ENCODE data around the gene STRN3. TPM values are rescaled to one million over a fixed set of nuclear protein-coding genes. Genes with fewer than 3 reads are reported as not detected.
"Not testable (repeated sequence)": the region's sequence is repeated elsewhere in the genome, so short reads cannot be mapped to it uniquely, and the experiment has no call there.

Gene STRN3
- total RNA-seq, 2 experiments from 2014 or later, result 22.3 to 25.4 TPM

DNA sequence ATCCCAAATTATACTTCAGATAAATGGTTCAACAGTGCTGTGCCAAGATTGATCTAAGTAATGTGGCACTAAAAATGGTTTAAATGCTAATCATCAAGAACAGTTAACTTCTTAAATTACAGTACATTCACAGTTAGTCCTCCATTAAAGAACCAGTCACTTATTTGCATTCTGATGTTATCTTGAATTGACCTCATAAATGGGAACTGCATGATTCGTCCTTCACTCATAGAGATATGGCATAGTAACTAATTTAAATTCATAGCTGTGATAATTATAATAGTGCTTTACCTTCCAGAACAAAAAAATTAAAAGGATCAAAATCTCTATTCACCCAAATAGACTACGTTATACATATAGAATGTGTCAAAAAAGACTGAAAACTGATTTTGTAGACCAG, 90.7 kb downstream of the STRN3 start:
- Mint-ChIP-seq H3K4me1 (no peaks in the 10 kb centered on the region), H3K27me3 (no peaks in the 10 kb centered on the region), H3K27ac (no peak overlapping the region), H3K9me3 (no peaks in the 10 kb centered on the region), H3K36me3 (ENCODE audit: low read depth) (peaks cover 22% of the 10 kb centered on the region), H3K4me3 (no peak overlapping the region)
- no peak for DNase-seq
- ChIA-PET POLR2A (no interaction called here), CTCF (no interaction called here)

DNA sequence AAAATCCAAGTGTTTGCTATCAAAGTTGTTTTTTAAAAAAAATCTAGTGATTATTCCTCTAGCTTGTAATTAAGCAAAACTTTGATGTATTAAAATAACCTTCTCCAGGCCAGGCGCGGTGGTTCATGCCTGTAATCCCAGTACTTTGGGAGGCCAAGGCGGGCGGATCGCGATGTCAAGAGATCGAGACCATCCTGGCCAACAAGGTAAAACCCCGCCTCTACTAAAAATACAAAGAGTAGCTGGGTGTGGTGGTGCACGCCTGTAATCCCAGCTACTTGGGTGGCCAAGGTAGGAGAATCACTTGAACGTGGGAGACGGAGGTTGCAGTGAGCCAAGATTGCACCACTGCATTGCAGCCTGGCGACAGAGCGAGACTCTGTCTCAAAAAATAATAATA, 92.2 kb downstream of the STRN3 start:
- H3K27me3 Mint-ChIP-seq, DNase-seq, H3K9me3 Mint-ChIP-seq, H3K27ac Mint-ChIP-seq, POLR2A ChIA-PET, H3K4me3 Mint-ChIP-seq, H3K4me1 Mint-ChIP-seq, CTCF ChIA-PET: not testable (repeated sequence)
- peaks cover 20% of the 10 kb centered on the region for H3K36me3 Mint-ChIP-seq (ENCODE audit: low read depth)

DNA sequence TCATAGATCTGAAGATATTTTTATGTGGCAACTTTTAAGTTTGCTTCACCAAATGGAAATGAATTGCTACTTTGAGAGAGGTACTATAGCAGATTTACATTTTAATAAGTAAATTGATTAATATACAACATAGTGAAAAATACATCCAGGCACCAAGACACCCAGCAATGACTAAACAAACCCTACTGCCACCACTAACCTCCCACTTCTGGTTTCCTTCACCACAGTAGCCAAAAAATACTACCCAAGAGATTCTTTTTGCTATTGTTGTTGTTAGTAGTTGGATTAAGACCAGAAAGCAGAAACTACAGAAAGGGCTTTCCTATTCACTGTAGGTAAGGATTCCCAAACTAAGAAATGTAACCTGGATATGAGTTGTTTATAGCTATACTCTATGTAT, 97.7 kb downstream of the STRN3 start:
- POLR2A ChIA-PET, result no interaction called here
- CTCF ChIA-PET, result no interaction called here
- no peak overlapping the region for H3K4me3 Mint-ChIP-seq
- H3K9me3 Mint-ChIP-seq, result no peaks in the 10 kb centered on the region
- peaks cover 9% of the 10 kb centered on the region for H3K36me3 Mint-ChIP-seq (ENCODE audit: low read depth)
- no peaks in the 10 kb centered on the region for H3K27me3 Mint-ChIP-seq
- peak; percentile 18 for DNase-seq
- H3K27ac Mint-ChIP-seq, result no peak overlapping the region
- peaks cover 13% of the 10 kb centered on the region for H3K4me1 Mint-ChIP-seq

GRCh38 chr14:30925254-30925653, 100.9 kb downstream of the STRN3 start:
- no peak overlapping the region for H3K27ac Mint-ChIP-seq
- POLR2A ChIA-PET, result no interaction called here
- peaks cover 15% of the 10 kb centered on the region for H3K36me3 Mint-ChIP-seq (ENCODE audit: low read depth)
- no peaks in the 10 kb centered on the region for H3K9me3 Mint-ChIP-seq
- H3K27me3 Mint-ChIP-seq, result no peaks in the 10 kb centered on the region
- DNase-seq, result no peak
- CTCF ChIA-PET, result no interaction called here
- H3K4me3 Mint-ChIP-seq, result no peak overlapping the region
- peaks cover 27% of the 10 kb centered on the region for H3K4me1 Mint-ChIP-seq

GRCh38 chr14:30921788-30922187, 104.4 kb downstream of the STRN3 start:
- H3K4me3 Mint-ChIP-seq, result no peak overlapping the region
- no peak overlapping the region for H3K27ac Mint-ChIP-seq
- ChIA-PET CTCF (no interaction called here), POLR2A (no interaction called here)
- no peaks in the 10 kb centered on the region for H3K27me3 Mint-ChIP-seq
- no peaks in the 10 kb centered on the region for H3K9me3 Mint-ChIP-seq
- no peak for DNase-seq
- H3K36me3 Mint-ChIP-seq (ENCODE audit: low read depth), result peaks cover 19% of the 10 kb centered on the region
- H3K4me1 Mint-ChIP-seq, result peaks cover 15% of the 10 kb centered on the region

- Mint-ChIP-seq H3K36me3 (ENCODE audit: low read depth) (peaks cover 19% of the 10 kb centered on the region), H3K9me3 (no peaks in the 10 kb centered on the region), H3K27ac (no peak overlapping the region), H3K27me3 (no peaks in the 10 kb centered on the region), H3K4me1 (peaks cover 15% of the 10 kb centered on the region), H3K4me3 (no peak overlapping the region)
- POLR2A ChIA-PET, result no interaction called here
- no peak for DNase-seq
- CTCF ChIA-PET, result no interaction called here
Observed at GRCh38 chr14:30921305-30921704, 104.9 kb downstream of the STRN3 start.

GRCh38 chr14:30915596-30915995, 110.6 kb downstream of the STRN3 start:
- ChIA-PET POLR2A (no interaction called here), CTCF (no interaction called here)
- H3K27ac Mint-ChIP-seq, result no peak overlapping the region
- no peak overlapping the region for H3K4me3 Mint-ChIP-seq
- H3K27me3 Mint-ChIP-seq, result no peaks in the 10 kb centered on the region
- no peaks in the 10 kb centered on the region for H3K9me3 Mint-ChIP-seq
- H3K36me3 Mint-ChIP-seq (ENCODE audit: low read depth), result peaks cover 15% of the 10 kb centered on the region
- no peak for DNase-seq
- peaks cover under 1% of the 10 kb centered on the region for H3K4me1 Mint-ChIP-seq

DNA sequence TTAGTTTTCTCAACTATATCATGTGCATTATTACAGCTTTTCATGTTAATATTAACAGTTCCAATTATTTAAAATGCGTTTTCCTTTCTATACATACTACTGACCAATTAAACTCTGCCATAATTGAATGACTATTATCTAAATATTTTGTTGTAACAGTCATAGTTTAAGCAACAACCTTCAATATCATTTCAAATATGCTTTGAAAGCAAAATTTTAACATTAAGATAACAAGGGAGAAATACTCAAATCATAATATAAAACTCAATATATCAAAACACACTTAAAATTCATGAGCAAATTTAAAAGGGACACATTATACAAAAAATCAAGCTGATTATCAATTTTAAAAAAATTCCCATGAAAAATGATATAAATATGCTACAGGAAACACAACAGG, 111.4 kb downstream of the STRN3 start:
- ChIA-PET CTCF (interaction anchor here (1.0 kb wide), 1 partner anchor 27 kb away, joined by 4 read pairs; no protein-coding TSS in a partner anchor), POLR2A (interaction anchor here (0.9 kb wide), 1 partner anchor 27 kb away, joined by 3 read pairs; no protein-coding TSS in a partner anchor)
- Mint-ChIP-seq H3K9me3 (no peaks in the 10 kb centered on the region), H3K4me1 (no peaks in the 10 kb centered on the region), H3K4me3 (no peak overlapping the region), H3K36me3 (ENCODE audit: low read depth) (peaks cover 15% of the 10 kb centered on the region), H3K27ac (no peak overlapping the region), H3K27me3 (no peaks in the 10 kb centered on the region)
- DNase-seq, result no peak

DNA sequence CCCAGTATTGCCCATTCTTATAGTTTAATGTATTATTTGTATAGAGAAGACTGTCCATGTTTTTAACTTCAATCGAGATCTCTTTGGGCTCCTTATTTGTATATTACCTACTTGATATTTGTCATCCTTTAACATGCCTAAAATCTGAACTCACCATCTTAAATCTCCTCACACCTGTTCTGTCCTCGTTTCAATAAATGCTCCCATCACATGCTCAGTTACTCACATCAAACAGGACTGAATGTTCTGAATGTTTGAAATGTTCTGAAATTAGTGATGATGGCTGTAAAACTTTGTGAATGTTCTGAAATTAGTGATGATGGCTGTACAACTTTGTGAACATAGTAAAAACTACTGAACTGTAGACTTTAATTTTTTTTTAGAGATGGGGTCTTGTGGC, 117.4 kb downstream of the STRN3 start:
- no peaks in the 10 kb centered on the region for H3K27me3 Mint-ChIP-seq
- H3K27ac Mint-ChIP-seq, result no peak overlapping the region
- no peak overlapping the region for H3K4me3 Mint-ChIP-seq
- no peaks in the 10 kb centered on the region for H3K4me1 Mint-ChIP-seq
- peaks cover 23% of the 10 kb centered on the region for H3K36me3 Mint-ChIP-seq (ENCODE audit: low read depth)
- H3K9me3 Mint-ChIP-seq, result no peaks in the 10 kb centered on the region
- POLR2A ChIA-PET, result no interaction called here
- CTCF ChIA-PET, result no interaction called here
- no peak for DNase-seq

GRCh38 chr14:30907659-30908057, 118.5 kb downstream of the STRN3 start:
- ChIA-PET POLR2A (no interaction called here), CTCF (no interaction called here)
- no peak for DNase-seq
- no peak overlapping the region for H3K27ac Mint-ChIP-seq
- H3K27me3 Mint-ChIP-seq, result no peaks in the 10 kb centered on the region
- no peaks in the 10 kb centered on the region for H3K9me3 Mint-ChIP-seq
- H3K4me3 Mint-ChIP-seq, result no peak overlapping the region
- H3K4me1 Mint-ChIP-seq, result no peaks in the 10 kb centered on the region
- H3K36me3 Mint-ChIP-seq (ENCODE audit: low read depth), result peaks cover 25% of the 10 kb centered on the region

DNA sequence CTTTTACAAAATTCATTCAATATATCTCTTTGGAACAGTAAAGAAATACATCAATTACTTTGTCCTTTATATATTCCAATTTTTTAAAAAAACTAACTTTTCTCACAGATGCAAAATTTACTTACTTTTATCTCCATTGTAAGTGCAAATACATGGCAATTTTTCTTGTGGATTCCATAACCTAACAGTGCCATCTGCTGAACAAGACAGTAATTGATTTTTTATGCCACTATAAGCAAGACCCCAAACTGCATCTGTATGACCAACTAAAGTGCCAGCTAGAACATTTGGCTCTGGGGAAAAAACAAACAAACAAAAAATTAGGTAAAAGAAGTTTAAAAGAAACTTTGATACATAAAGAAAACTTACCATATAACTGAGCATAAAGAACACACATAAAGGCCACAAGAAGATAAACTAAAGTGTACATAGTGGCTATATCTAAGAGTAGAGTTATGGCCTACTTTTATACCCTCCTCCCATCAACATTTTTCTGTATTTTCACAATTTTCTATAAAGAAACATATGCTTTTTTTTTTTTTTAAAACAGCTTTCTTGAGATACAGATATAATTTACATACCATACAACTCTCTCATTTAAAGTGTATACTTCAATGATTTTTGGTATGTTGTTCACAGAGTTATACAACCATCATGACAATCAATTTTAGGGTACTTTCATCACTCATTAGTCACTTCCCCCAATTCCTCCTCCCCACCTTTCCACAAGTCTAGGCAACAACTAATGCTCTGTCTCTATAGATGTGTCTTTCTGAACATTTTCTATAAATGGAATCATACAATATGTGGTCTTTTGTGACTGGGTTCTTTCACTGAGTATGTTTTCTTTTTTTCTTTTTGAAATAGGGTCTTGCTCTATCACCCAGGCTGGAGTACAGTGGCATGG, 119.2 kb downstream of the STRN3 start:
- H3K9me3 Mint-ChIP-seq, result no peaks in the 10 kb centered on the region
- POLR2A ChIA-PET, result no interaction called here

DNA sequence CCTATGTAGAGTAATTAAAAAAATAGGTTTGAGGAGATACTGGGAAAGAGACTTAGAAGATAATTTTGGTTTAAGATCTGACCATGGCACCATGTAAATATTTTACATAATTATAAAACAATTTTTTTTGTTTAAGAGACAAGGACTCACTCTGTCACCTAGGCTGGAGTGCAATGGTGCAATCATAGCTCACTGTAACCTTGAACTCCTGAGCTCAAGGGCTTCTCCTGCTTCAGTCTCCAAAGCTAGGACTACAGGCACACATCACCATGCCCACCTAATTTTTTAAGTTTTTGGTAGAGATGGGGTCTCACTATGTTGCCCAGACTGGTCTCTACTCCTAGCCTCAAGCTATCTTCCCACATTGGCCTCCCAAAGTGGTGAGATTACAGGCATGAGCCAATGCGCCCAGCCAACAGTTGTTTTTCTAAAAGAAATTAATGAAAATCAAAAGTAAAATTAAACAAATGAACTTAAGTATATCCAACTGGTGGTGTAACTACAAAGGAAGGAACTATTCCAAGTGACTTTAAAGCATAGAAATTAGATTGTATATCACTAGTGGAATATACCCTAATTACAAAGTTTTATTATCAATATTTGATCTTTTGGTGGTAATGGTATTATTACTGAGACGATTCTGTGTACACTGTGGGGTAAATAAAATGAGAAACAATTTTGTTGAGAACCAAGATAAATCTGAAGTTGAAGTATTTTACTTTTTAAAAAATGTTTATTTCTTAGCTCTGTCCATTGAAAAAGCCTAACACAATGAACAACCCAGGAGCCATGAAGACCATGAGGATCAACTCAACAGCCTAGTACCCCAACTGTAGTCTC, 122.7 kb downstream of the STRN3 start:
- ChIA-PET CTCF (no interaction called here), POLR2A (no interaction called here)
- H3K4me3 Mint-ChIP-seq, result no peak overlapping the region
- no peak for DNase-seq
- no peaks in the 10 kb centered on the region for H3K27me3 Mint-ChIP-seq
- peaks cover 35% of the 10 kb centered on the region for H3K36me3 Mint-ChIP-seq (ENCODE audit: low read depth)
- H3K9me3 Mint-ChIP-seq, result no peaks in the 10 kb centered on the region
- peaks cover 2% of the 10 kb centered on the region for H3K4me1 Mint-ChIP-seq
- no peak overlapping the region for H3K27ac Mint-ChIP-seq

More for the DNA sequence above, 119.2 kb downstream of the STRN3 start:
- no peak overlapping the region for H3K4me3 Mint-ChIP-seq
- H3K4me1 Mint-ChIP-seq, result no peaks in the 10 kb centered on the region
- no peak for DNase-seq
- H3K27me3 Mint-ChIP-seq, result no peaks in the 10 kb centered on the region
- no peak overlapping the region for H3K27ac Mint-ChIP-seq
- CTCF ChIA-PET, result no interaction called here
- peaks cover 30% of the 10 kb centered on the region for H3K36me3 Mint-ChIP-seq (ENCODE audit: low read depth)

GRCh38 chr14:30897121-30897520, 129.1 kb downstream of the STRN3 start:
- CTCF ChIA-PET, result not testable (repeated sequence)
- POLR2A ChIA-PET, result interaction anchor here (1.0 kb wide), 1 partner anchor 9 kb away, joined by 3 read pairs; no protein-coding TSS in a partner anchor

More at GRCh38 chr14:30897121-30897520, 129.1 kb downstream of the STRN3 start:
- H3K9me3 Mint-ChIP-seq, H3K4me3 Mint-ChIP-seq, DNase-seq, H3K27ac Mint-ChIP-seq, H3K27me3 Mint-ChIP-seq, H3K4me1 Mint-ChIP-seq: not testable (repeated sequence)
- H3K36me3 Mint-ChIP-seq (ENCODE audit: low read depth), result peaks cover 46% of the 10 kb centered on the region

Data from activated CD4-positive, alpha-beta memory T cell treated with anti-CD3 and anti-CD28 coated beads, Interleukin-2, amount 10 ng/mL, durations not matched to agents 7 days and 5 days (primary cell).